Fibroblast of the conjunctiva (primary cell): ENCODE data around the gene OR10H3.
"Not testable (repeated sequence)": the region's sequence is repeated elsewhere in the genome, so short reads cannot be mapped to it uniquely, and the experiment has no call there.

Experiments
- DNase-seq: peaks from one replicate; pipeline ENCODE4 v3.0.0-alpha.2; 2010; ENCODE audit warnings: low read depth

Gene OR10H3

DNA sequence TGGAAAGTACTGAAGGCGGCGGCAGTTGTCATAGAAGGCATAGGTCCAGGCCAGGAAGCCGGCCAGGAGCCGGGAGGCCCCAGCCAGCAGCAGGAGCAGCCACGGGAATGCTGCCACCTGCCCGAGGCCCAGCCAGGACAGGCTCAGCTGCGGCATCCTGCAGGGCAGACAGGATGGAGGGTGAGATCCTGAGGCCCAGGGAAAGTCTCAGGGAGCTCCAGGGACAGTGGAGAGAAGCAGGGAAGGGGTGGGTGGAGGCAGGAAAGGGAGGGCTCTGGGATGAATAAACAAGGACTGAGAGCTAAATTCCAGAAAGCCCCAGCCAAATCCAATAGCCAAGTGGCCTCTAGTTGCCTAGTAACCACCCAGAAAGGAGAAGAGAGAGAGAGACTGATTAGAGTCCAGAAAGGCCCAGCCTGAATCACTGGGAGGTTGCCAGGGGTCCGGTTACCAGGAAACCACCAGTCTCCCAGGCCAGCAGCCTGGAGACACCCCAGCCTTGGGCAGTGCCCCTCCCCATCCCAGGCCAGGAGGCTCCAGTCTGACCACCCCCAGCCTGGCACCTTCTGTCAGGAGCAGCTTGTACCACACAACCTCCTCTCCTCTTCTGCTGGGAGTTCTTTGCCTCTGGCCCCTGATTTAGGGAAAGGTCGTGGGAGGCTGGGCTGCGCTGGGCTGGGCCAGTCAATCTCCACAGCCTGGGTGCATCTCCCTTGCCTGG is 42.1 kb downstream of the OR10H3 start:
- DNase-seq, result no peak

DNA sequence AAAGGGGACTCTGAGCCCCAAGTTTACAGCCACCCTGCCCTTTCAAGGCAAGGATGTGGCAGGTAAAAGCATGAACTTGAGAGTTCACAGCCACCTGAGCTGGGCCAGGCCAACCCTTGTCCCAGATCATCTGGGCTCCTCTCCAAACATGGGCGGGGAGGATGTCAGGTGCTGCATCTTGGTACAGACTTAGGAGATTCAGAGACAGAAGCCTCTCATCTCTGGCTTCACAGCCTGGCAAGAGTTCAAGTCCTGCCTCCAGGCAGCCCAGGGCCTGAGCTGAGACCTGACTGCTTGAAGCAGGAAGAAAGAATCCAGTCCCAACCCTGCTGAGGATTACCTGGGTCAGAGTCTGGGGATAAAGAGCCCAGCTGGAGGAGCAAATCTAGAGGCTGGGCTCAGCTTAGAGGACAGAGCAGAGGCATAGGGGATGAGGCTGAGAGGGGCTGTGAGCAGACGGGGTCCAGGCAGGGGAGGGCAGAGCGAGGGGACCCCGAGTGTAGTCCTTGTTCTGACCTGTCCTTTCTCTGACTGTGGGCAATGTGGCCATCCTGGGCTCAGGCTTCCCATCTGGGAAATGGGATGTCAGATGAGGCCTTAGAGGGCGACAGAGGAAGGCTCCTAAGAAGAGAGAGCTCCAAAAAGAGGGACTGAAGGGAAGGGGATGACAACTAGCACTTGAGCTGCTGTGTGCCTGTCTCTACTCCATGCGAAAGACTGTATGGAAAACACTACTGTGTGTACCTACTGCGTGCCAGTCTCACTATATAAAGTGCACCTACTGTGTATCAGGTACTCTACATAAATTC is 43.0 kb downstream of the OR10H3 start:
- no peak for DNase-seq

- DNase-seq, result no peak
These were observed 43.9 kb downstream of the OR10H3 start for GRCh38 chr19:15781661-15782060.

- DNase-seq, result no peak
These were observed 44.4 kb downstream of the OR10H3 start for GRCh38 chr19:15782211-15782610.

- DNase-seq, result not testable (repeated sequence)
These were observed 45.1 kb downstream of the OR10H3 start for GRCh38 chr19:15782896-15783295.

- DNase-seq, result no peak
These were observed 49.9 kb downstream of the OR10H3 start, which contains the start of gene OR10H5 for GRCh38 chr19:15787611-15788155. OR10H5 (plus strand) TSS chr19:15787661; CDS start chr19:15794049, 6,388 bp downstream.

GRCh38 chr19:15788594-15789270 is 50.9 kb downstream of the OR10H3 start:
- no peak for DNase-seq

DNA sequence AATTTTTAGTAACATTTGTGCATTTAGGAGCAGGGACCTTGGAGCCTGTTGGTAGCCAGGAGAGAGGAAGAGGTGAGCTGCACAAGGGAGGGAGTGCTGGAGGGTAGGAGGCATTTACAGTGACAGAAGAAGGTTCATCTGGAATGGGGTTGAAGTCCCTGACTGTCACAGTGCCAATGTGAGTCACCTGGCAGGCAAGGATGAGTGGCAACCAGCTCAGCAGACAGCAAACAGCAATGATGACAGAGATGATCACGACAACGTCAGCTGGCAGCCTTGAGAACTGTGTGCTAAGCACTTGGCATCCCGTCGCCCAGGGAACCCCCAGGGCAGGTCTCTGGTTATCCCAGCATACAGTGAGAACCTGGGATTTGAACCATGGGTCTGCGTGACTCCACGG is 52.3 kb downstream of the OR10H3 start:
- no peak for DNase-seq
